Measurements from ENCODE around the gene GBGT1.
A peak's percentile ranks its signal among the peaks of the same experiment; 100 is the strongest.

GBGT1 gene

GRCh38 chr9:133111808-133112662, 51.7 kb downstream of the GBGT1 start:
- no peak for DNase-seq

GRCh38 chr9:133109931-133110650, 53.6 kb downstream of the GBGT1 start:
- no peak for DNase-seq

GRCh38 chr9:133108794-133109641, 54.7 kb downstream of the GBGT1 start:
- DNase-seq, result no peak

- no peak for DNase-seq
Observed at GRCh38 chr9:133107961-133108793, 55.5 kb downstream of the GBGT1 start.

GRCh38 chr9:133107245-133107722, 56.4 kb downstream of the GBGT1 start:
- no peak for DNase-seq

- DNase-seq, result no peak
Observed at GRCh38 chr9:133106511-133107244, 57.0 kb downstream of the GBGT1 start.

GRCh38 chr9:133105461-133105770, 58.3 kb downstream of the GBGT1 start:
- no peak for DNase-seq

- no peak for DNase-seq
Observed at GRCh38 chr9:133104718-133105460, 58.8 kb downstream of the GBGT1 start.

- no peak for DNase-seq
Observed at GRCh38 chr9:133103987-133104505, 59.7 kb downstream of the GBGT1 start.

GRCh38 chr9:133103183-133103986, 60.3 kb downstream of the GBGT1 start:
- DNase-seq, result peak; percentile 33 to 61
